ENCODE results near the gene IVD. TPM values are rescaled to one million over a fixed set of nuclear protein-coding genes. Genes with fewer than 3 reads are reported as not detected.

Gene IVD
- total RNA-seq, 1 experiment from 2014 or later, result 93.1 TPM

- H3K4me1 ChIP-seq (ENCODE audit: insufficient read depth, low read length), result no peaks in the 10 kb centered on the region
- H3K18ac ChIP-seq (ENCODE audit: insufficient read length, low read depth, low read length), result no peak overlapping the region
- Mint-ChIP-seq H3K4me3 (no peak overlapping the region), H3K9me3 (peaks cover 0 to 2% of the 10 kb centered on the region in 2 experiments; a peak in 1 of 5 replicates), H3K27me3 (ENCODE audit: low read depth) (peaks cover 59% of the 10 kb centered on the region), H3K36me3 (ENCODE audit: insufficient read depth in 1 of 3, low read depth in 3 of 3) (no peaks in the 10 kb centered on the region), H3K27ac (no peak overlapping the region), H3K4me1 (peaks cover 5 to 13% of the 10 kb centered on the region in 2 experiments)
- no peak overlapping the region for H2BK15ac ChIP-seq (ENCODE audit: low read depth, low read length)
- TF ChIP-seq CTCF (conservative IDR thresholded peaks at IDR 0.05), result no peak
- no peak overlapping the region for H3K14ac ChIP-seq (ENCODE audit: insufficient read depth, low read length)
- no peak overlapping the region for H4K8ac ChIP-seq (replicated peaks; ENCODE audit: insufficient read length, low read depth, low read length)
- no peak overlapping the region for H4K5ac ChIP-seq (ENCODE audit: insufficient read length, low read depth, low read length)
- H3K9ac ChIP-seq (ENCODE audit: extremely low read depth, insufficient read length, low read length), result no peak overlapping the region
- H3T11ph ChIP-seq (ENCODE audit: low read length), result no peak overlapping the region
- H3K27ac ChIP-seq (ENCODE audit: insufficient read length, low read depth, low read length), result no peak overlapping the region
- H3K27me3 ChIP-seq (ENCODE audit: insufficient read depth, low read length), result no peaks in the 10 kb centered on the region; the same call in none of the 2 replicates
- no peaks in the 10 kb centered on the region for H4K20me1 ChIP-seq (ENCODE audit: control insufficient read depth, insufficient read depth, insufficient read length)
- no peak overlapping the region for H3K4ac ChIP-seq (ENCODE audit: low read depth, low read length)
- no peaks in the 10 kb centered on the region for H3K9me3 ChIP-seq (ENCODE audit: control insufficient read depth, low read depth, low read length)
- H2BK20ac ChIP-seq (ENCODE audit: low read depth, low read length, poor library complexity, severe bottlenecking), result no peak overlapping the region
- no peaks in the 10 kb centered on the region for H3K79me1 ChIP-seq (ENCODE audit: insufficient read depth, low read depth, low read length, poor library complexity, severe bottlenecking)
- no peak overlapping the region for H2BK12ac ChIP-seq (ENCODE audit: insufficient read length, low read depth, low read length)
- no peak overlapping the region for H2AK5ac ChIP-seq (ENCODE audit: insufficient read length, low read length)
- no peak overlapping the region for H3K56ac ChIP-seq (ENCODE audit: insufficient read length, low read depth, low read length)
- no peak overlapping the region for H2BK120ac ChIP-seq (ENCODE audit: low read depth, low read length, poor library complexity, severe bottlenecking)
- H3K79me2 ChIP-seq (ENCODE audit: insufficient read depth, low read length), result no peaks in the 10 kb centered on the region
- H2BK5ac ChIP-seq (ENCODE audit: insufficient read length, low read length), result no peak overlapping the region
- DNase-seq, result no peak
- no CpG with 5 or more reads among the region's 5 CpGs for WGBS (ENCODE audit: extremely low coverage, insufficient read length, low lambda C conversion rate)
- no peak overlapping the region for H3K4me2 ChIP-seq (ENCODE audit: insufficient read depth, insufficient read length, low read length)
- no peak overlapping the region for H3K23ac ChIP-seq (ENCODE audit: insufficient read length, low read depth, low read length)
- no peak overlapping the region for H4K91ac ChIP-seq (ENCODE audit: insufficient read length, low read depth, low read length)
- H3K23me2 ChIP-seq (ENCODE audit: insufficient read length, low read depth, low read length, poor library complexity, severe bottlenecking), result no peaks in the 10 kb centered on the region
- H2AFZ ChIP-seq (ENCODE audit: low read length), result no peak overlapping the region
These were observed 40.6 kb upstream of the IVD start for GRCh38 chr15:40365016-40365415.
